Lower leg skin (tissue), 4 donors: ENCODE data around the gene CFH. TPM values are rescaled to one million over a fixed set of nuclear protein-coding genes. Genes with fewer than 3 reads are reported as not detected.

Experiments
- DNase-seq, 2 donors: peaks; one replicate each; pipeline ENCODE4 v3.0.0-alpha.2; 2019; ENCODE audit warnings: low spot score in 2 of 2
- H3K4me3 ChIP-seq: fragments of 200-600 bp; sonication (generic); 2 replicates; pipeline ENCODE4 v1.5.1; 2017; ENCODE audit warnings: mild to moderate bottlenecking, low read depth; ENCODE audit not compliant: poor library complexity, severe bottlenecking
- CTCF ChIP-seq, 3 donors: fragments of 450-650 bp; IDR thresholded peaks; one replicate each; pipeline ENCODE4 v1.5.1; 2016; ENCODE audit warnings: antibody characterized with exemption in 3 of 3, mild to moderate bottlenecking in 3 of 3, moderate library complexity in 2 of 3
- POLR2A ChIP-seq, 2 donors: fragments of 450-650 bp; IDR thresholded peaks; one replicate each; pipeline ENCODE4 v1.6.1; 2016 to 2017; ENCODE audit warnings: antibody characterized with exemption in 2 of 2, mild to moderate bottlenecking in 1 of 2, moderate library complexity in 1 of 2
- WGBS, 2 donors: methylation state at CpG; one replicate each; pipeline ENCODE4 v1.1.5; 2018; 5-methylcytosine and 5-hydroxymethylcytosine counted together
- intact Hi-C: fragments of 100-400 bp; cut with DNase I; formaldehyde crosslinking; loops from one replicate; pipeline ENCODE4 v1.15.0; 2023; ENCODE audit warnings: low total_unique reads
- total RNA-seq, 4 donors: library from RNA; depleted of rRNA; stranded (reverse); fragments of >200 nt; gene quantifications; one replicate each; pipeline ENCODE4 v1.1.0, GENCODE V29; 2016

Gene CFH
- total RNA-seq, 4 donors from 2014 or later = 40.8 to 115 (median 56.6) TPM

DNA sequence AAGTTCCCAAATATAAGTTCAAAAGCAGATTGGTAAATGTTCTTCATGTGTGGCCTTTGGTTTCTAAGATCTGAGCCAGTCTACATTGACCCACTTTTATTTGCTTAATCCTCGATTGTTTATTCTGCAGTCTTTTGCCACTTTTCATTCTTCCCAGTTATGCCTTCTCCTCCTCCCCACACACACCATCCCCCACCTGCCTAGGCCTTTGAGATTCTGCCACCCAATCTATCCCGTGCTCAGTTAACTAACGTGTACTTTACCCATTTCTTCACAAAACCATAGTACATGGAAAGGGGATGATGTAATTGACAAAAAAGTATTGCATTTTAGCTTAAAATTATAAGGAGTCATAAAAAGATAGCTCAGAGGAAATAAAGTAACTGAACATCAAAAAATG, 3.7 kb downstream of the CFH start:
- DNase-seq = no peak
- intact Hi-C loops = loop anchor here (10.0 kb wide), 1 partner anchor 511 kb away; no protein-coding TSS in a partner anchor
- H3K4me3 ChIP-seq = no peak overlapping the region
- TF ChIP-seq CTCF (IDR thresholded peaks at IDR 0.05) (no peak), POLR2A (IDR thresholded peaks at IDR 0.05) (no peak)
- 75 to 82% methylated on average over 3 of the region's 3 CpGs for WGBS, 2 donors

DNA sequence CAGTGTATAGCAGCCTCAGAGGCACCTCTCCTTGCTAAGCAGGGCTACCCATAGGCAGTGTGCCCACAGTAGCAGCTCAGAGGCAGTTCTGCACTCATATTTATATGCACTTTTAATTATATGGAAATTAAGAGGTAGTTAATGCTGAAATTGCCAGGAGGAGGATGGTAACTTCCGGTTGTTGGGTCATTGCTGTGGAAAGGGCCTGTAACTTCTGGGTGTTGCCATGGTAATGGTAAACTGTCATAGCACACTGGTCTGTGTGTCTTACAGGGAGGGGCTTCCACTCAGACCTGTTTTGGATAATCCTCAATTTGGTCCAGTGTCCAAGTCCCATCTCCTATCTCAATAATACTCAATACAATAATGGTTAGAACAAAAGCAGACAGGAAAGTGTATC, 7.6 kb downstream of the CFH start:
- no peak overlapping the region for H3K4me3 ChIP-seq
- intact Hi-C loops = loop anchor here (10.0 kb wide), 1 partner anchor 515 kb away; no protein-coding TSS in a partner anchor
- TF ChIP-seq CTCF (IDR thresholded peaks at IDR 0.05) (no peak), POLR2A (IDR thresholded peaks at IDR 0.05) (no peak)
- DNase-seq = no peak
- WGBS, 2 donors = 64 to 72% methylated on average over 1 of the region's 1 CpG

DNA sequence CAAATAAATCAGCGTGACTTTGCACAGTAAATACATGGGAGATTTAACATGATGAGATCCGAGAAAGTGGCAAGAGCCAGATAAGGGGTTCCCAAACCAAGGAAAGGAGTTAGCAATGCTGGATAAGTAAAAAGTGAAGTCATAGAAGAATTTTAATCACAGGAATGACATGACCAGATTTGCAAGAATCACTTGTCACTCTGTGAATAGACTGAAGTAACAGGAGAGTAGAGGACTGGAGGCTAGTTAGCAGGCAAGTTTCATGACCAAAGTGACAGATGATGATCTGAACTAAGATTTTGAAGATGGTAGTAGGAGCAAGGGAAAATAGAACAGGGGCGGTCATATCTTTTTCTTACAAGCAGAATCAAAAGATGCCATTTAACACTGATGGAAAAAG, 8.4 kb downstream of the CFH start:
- no peak overlapping the region for H3K4me3 ChIP-seq
- intact Hi-C loops = no loop called here

DNA sequence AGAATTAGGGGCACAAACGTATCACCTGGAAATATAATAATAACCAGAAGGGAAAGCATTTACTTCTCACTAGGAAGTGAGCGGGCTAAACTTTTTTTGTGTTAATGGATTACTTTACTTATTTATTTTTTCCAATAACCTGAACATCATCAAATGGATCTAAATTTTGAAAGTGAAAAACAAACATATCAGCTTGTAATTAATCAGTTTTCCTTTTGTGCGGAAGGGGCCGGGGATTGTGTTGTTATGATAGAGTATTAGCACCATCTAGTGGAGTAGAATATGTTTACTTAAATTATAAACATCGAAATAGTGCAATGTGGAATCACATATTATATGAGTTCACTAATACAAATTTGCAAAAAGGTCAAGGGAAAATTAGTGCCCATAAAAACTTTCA, 9.0 kb downstream of the CFH start:
- 11 to 16% methylated on average over 5 of the region's 5 CpGs for whole genome bisulfite sequencing, 2 donors
- no peak overlapping the region for H3K4me3 ChIP-seq
- TF ChIP-seq CTCF (IDR thresholded peaks at IDR 0.05) = no peak
- TF ChIP-seq POLR2A (IDR thresholded peaks at IDR 0.05) = no peak
- intact Hi-C loops = no loop called here
- no peak for DNase-seq

More for the DNA sequence above, 8.4 kb downstream of the CFH start:
- DNase-seq = no peak
- TF ChIP-seq POLR2A (IDR thresholded peaks at IDR 0.05) = no peak
- no peak for TF ChIP-seq CTCF (IDR thresholded peaks at IDR 0.05)
- WGBS, 2 donors = 77 to 85% methylated on average over 3 of the region's 3 CpGs

DNA sequence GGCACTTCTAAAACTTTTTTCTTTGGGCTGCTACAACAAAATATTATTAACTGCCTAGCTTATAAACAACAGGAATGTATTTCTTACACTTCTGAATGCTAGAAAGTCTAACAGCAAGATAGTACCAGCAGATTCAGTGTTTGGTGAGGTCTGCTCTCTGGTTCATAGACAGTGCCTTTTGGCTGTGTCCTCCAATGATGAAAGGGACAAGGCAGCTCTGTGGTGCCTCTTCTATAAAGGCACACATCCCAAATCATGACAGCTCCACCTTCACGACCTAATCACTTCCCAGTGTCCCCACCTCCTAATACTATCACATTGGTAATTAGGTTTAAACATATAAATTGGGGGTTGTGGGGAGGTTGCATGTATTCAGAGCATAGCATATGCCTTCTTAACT, 9.5 kb downstream of the CFH start:
- DNase-seq = no peak
- 0 to 6% methylated on average over 1 of the region's 1 CpG for WGBS, 2 donors
- TF ChIP-seq CTCF (IDR thresholded peaks at IDR 0.05) (no peak), POLR2A (IDR thresholded peaks at IDR 0.05) (no peak)
- intact Hi-C loops = no loop called here
- H3K4me3 ChIP-seq = no peak overlapping the region

- intact Hi-C loops = no loop called here
- no peak overlapping the region for H3K4me3 ChIP-seq
- WGBS, 2 donors = 76 to 92% methylated on average over 1 of the region's 1 CpG
- DNase-seq = no peak
- TF ChIP-seq POLR2A (IDR thresholded peaks at IDR 0.05) (no peak), CTCF (IDR thresholded peaks at IDR 0.05) (no peak)
Observed at GRCh38 chr1:196667131-196667530, 15.3 kb downstream of the CFH start.
